ENCODE data around the gene ZNF106. TPM values are rescaled to one million over a fixed set of nuclear protein-coding genes. Genes with fewer than 3 reads are reported as not detected.

ZNF106 gene
- total RNA-seq, 1 donor from 2014 or later, result 69.6 TPM

GRCh38 chr15:42405863-42406482, 85.0 kb downstream of the ZNF106 start:
- FAIRE-seq (no peak), DNase-seq (ENCODE audit: low read depth) (no peak)
- no peaks in the 10 kb centered on the region for H3K27me3 ChIP-seq (ENCODE audit: insufficient read depth, low read length)
- no peaks in the 10 kb centered on the region for H3K36me3 ChIP-seq (ENCODE audit: insufficient read depth, low read length)
- no peaks in the 10 kb centered on the region for H3K4me1 Mint-ChIP-seq (ENCODE audit: low read depth, unreplicated experiment)
- H3K27ac ChIP-seq (ENCODE audit: low read depth, low read length), result no peak overlapping the region
- H3K4me3 ChIP-seq (ENCODE audit: insufficient read depth, low read depth, low read length), result no peak overlapping the region
- H3K27ac Mint-ChIP-seq (ENCODE audit: unreplicated experiment), result peak overlapping the region; percentile 31
- H3K79me2 ChIP-seq (ENCODE audit: insufficient read depth, low read length), result no peaks in the 10 kb centered on the region
- H3K9ac ChIP-seq (ENCODE audit: low read length), result no peak overlapping the region
- H3K9me3 Mint-ChIP-seq (ENCODE audit: unreplicated experiment), result no peaks in the 10 kb centered on the region
- no peak overlapping the region for H3K4me3 Mint-ChIP-seq (ENCODE audit: unreplicated experiment)
- H3K27me3 Mint-ChIP-seq (ENCODE audit: low read depth, unreplicated experiment), result no peaks in the 10 kb centered on the region
- no peaks in the 10 kb centered on the region for H4K20me1 ChIP-seq (ENCODE audit: insufficient read depth, low read length)
- no peak overlapping the region for H3K4me2 ChIP-seq (ENCODE audit: low read length)
- H2AFZ ChIP-seq (ENCODE audit: low read depth, low read length), result no peak overlapping the region
- H3K4me1 ChIP-seq (ENCODE audit: insufficient read depth, low read length), result peaks cover 3% of the 10 kb centered on the region
- no peaks in the 10 kb centered on the region for H3K9me3 ChIP-seq (ENCODE audit: insufficient read depth, low read depth, low read length)
- H3K36me3 Mint-ChIP-seq (ENCODE audit: low read depth, unreplicated experiment), result peaks cover 17% of the 10 kb centered on the region
- TF ChIP-seq EZH2 (IDR thresholded peaks at IDR 0.05; ENCODE audit: insufficient read depth, low read length), result no peak
- no peak for TF ChIP-seq CTCF (IDR thresholded peaks at IDR 0.05; ENCODE audit: insufficient read depth, low read depth, low read length)

GRCh38 chr15:42404461-42405235, 86.3 kb downstream of the ZNF106 start:
- peaks cover 3% of the 10 kb centered on the region for H3K4me1 ChIP-seq (ENCODE audit: insufficient read depth, low read length)
- no peaks in the 10 kb centered on the region for H3K36me3 ChIP-seq (ENCODE audit: insufficient read depth, low read length)
- Mint-ChIP-seq H3K4me3 (ENCODE audit: unreplicated experiment) (no peak overlapping the region), H3K36me3 (ENCODE audit: low read depth, unreplicated experiment) (peaks cover 10% of the 10 kb centered on the region), H3K27me3 (ENCODE audit: low read depth, unreplicated experiment) (no peaks in the 10 kb centered on the region), H3K4me1 (ENCODE audit: low read depth, unreplicated experiment) (no peaks in the 10 kb centered on the region), H3K27ac (ENCODE audit: unreplicated experiment) (no peak overlapping the region), H3K9me3 (ENCODE audit: unreplicated experiment) (no peaks in the 10 kb centered on the region)
- no peak overlapping the region for H2AFZ ChIP-seq (ENCODE audit: low read depth, low read length)
- no peak overlapping the region for H3K4me2 ChIP-seq (ENCODE audit: low read length)
- FAIRE-seq (no peak), DNase-seq (ENCODE audit: low read depth) (no peak)
- no peaks in the 10 kb centered on the region for H3K79me2 ChIP-seq (ENCODE audit: insufficient read depth, low read length)
- H3K4me3 ChIP-seq (ENCODE audit: insufficient read depth, low read depth, low read length), result no peak overlapping the region
- H3K27ac ChIP-seq (ENCODE audit: low read depth, low read length), result no peak overlapping the region
- H4K20me1 ChIP-seq (ENCODE audit: insufficient read depth, low read length), result no peaks in the 10 kb centered on the region
- no peak overlapping the region for H3K9ac ChIP-seq (ENCODE audit: low read length)
- no peaks in the 10 kb centered on the region for H3K27me3 ChIP-seq (ENCODE audit: insufficient read depth, low read length)
- TF ChIP-seq CTCF (IDR thresholded peaks at IDR 0.05; ENCODE audit: insufficient read depth, low read depth, low read length) (no peak), EZH2 (IDR thresholded peaks at IDR 0.05; ENCODE audit: insufficient read depth, low read length) (no peak)
- no peaks in the 10 kb centered on the region for H3K9me3 ChIP-seq (ENCODE audit: insufficient read depth, low read depth, low read length)

GRCh38 chr15:42403389-42403788, 87.6 kb downstream of the ZNF106 start:
- Histone ChIP-seq H2AFZ (ENCODE audit: low read depth, low read length) (no peak overlapping the region), H3K9ac (ENCODE audit: low read length) (no peak overlapping the region), H3K27ac (ENCODE audit: low read depth, low read length) (no peak overlapping the region), H3K79me2 (ENCODE audit: insufficient read depth, low read length) (no peaks in the 10 kb centered on the region), H4K20me1 (ENCODE audit: insufficient read depth, low read length) (no peaks in the 10 kb centered on the region), H3K9me3 (ENCODE audit: insufficient read depth, low read depth, low read length) (no peaks in the 10 kb centered on the region), H3K4me2 (ENCODE audit: low read length) (no peak overlapping the region), H3K36me3 (ENCODE audit: insufficient read depth, low read length) (no peaks in the 10 kb centered on the region), H3K27me3 (ENCODE audit: insufficient read depth, low read length) (no peaks in the 10 kb centered on the region), H3K4me3 (ENCODE audit: insufficient read depth, low read depth, low read length) (no peak overlapping the region), H3K4me1 (ENCODE audit: insufficient read depth, low read length) (peaks cover 3% of the 10 kb centered on the region)
- Mint-ChIP-seq H3K27ac (ENCODE audit: unreplicated experiment) (no peak overlapping the region), H3K36me3 (ENCODE audit: low read depth, unreplicated experiment) (peaks cover 8% of the 10 kb centered on the region), H3K9me3 (ENCODE audit: unreplicated experiment) (no peaks in the 10 kb centered on the region), H3K27me3 (ENCODE audit: low read depth, unreplicated experiment) (no peaks in the 10 kb centered on the region), H3K4me3 (ENCODE audit: unreplicated experiment) (no peak overlapping the region), H3K4me1 (ENCODE audit: low read depth, unreplicated experiment) (no peaks in the 10 kb centered on the region)
- FAIRE-seq (no peak), DNase-seq (ENCODE audit: low read depth) (no peak)
- TF ChIP-seq CTCF (IDR thresholded peaks at IDR 0.05; ENCODE audit: insufficient read depth, low read depth, low read length) (no peak), EZH2 (IDR thresholded peaks at IDR 0.05; ENCODE audit: insufficient read depth, low read length) (no peak)
